Hematopoietic multipotent progenitor cell treated with erythropoietin and hydrocortisone succinate and interleukin-3 and kit ligand, for 17 days (in vitro differentiated cells): ENCODE results near the gene CLIC6.
"Not testable (repeated sequence)": the region's sequence is repeated elsewhere in the genome, so short reads cannot be mapped to it uniquely, and the experiment has no call there.

Source experiments
- DNase-seq: peaks from one replicate; pipeline ENCODE4 v3.0.0-alpha.2; 2015; ENCODE audit warnings: low spot score

Gene CLIC6

GRCh38 chr21:34693192-34693810, 24.5 kb downstream of the CLIC6 start:
- peak; percentile 60 for DNase-seq

GRCh38 chr21:34695434-34695833, 26.6 kb downstream of the CLIC6 start:
- no peak for DNase-seq

- DNase-seq: no peak
Measured at GRCh38 chr21:34696121-34696520, 27.3 kb downstream of the CLIC6 start.

GRCh38 chr21:34697826-34698225, 29.0 kb downstream of the CLIC6 start:
- DNase-seq: no peak

- DNase-seq: no peak
Measured at GRCh38 chr21:34698270-34699015, 29.6 kb downstream of the CLIC6 start.

- DNase-seq: no peak
Measured at GRCh38 chr21:34700605-34701004, 31.8 kb downstream of the CLIC6 start.

- no peak for DNase-seq
Measured at GRCh38 chr21:34701726-34702125, 32.9 kb downstream of the CLIC6 start.

- DNase-seq: no peak
Measured at GRCh38 chr21:34702341-34703170, 33.8 kb downstream of the CLIC6 start.

GRCh38 chr21:34703571-34703970, 34.8 kb downstream of the CLIC6 start:
- no peak for DNase-seq

GRCh38 chr21:34704119-34704518, 35.3 kb downstream of the CLIC6 start:
- DNase-seq: no peak

- no peak for DNase-seq
Measured at GRCh38 chr21:34705011-34705410, 36.2 kb downstream of the CLIC6 start.

- DNase-seq: no peak
Measured at GRCh38 chr21:34706337-34706736, 37.5 kb downstream of the CLIC6 start.

- DNase-seq: no peak
Measured at GRCh38 chr21:34707876-34708325, 39.1 kb downstream of the CLIC6 start.

GRCh38 chr21:34713621-34714020, 44.8 kb downstream of the CLIC6 start:
- no peak for DNase-seq

- DNase-seq: no peak
Measured at GRCh38 chr21:34715518-34715917, 46.7 kb downstream of the CLIC6 start.

GRCh38 chr21:34715985-34716596, 47.3 kb downstream of the CLIC6 start:
- DNase-seq: no peak

- not testable (repeated sequence) for DNase-seq
Measured at GRCh38 chr21:34718529-34718928, 49.7 kb downstream of the CLIC6 start.

- peak; percentile 33 for DNase-seq
Measured at GRCh38 chr21:34722684-34723300, 54.0 kb downstream of the CLIC6 start.

GRCh38 chr21:34724131-34724856, 55.5 kb downstream of the CLIC6 start:
- no peak for DNase-seq

- DNase-seq: no peak
Measured at GRCh38 chr21:34724857-34725195, 56.0 kb downstream of the CLIC6 start.

GRCh38 chr21:34726627-34727337, 58.0 kb downstream of the CLIC6 start:
- no peak for DNase-seq
